Breast epithelium (tissue), 4 donors: Measurements from ENCODE around the gene PRSS2. TPM values are rescaled to one million over a fixed set of nuclear protein-coding genes. Genes with fewer than 3 reads are reported as not detected.
"Not testable (repeated sequence)": the region's sequence is repeated elsewhere in the genome, so short reads cannot be mapped to it uniquely, and the experiment has no call there.

Experiments used
- DNase-seq, 2 donors: peaks; one replicate each; pipeline ENCODE4 v3.0.0-alpha.2; 2019; ENCODE audit warnings: low spot score in 2 of 2
- H3K27ac ChIP-seq, 2 donors: fragments of 200-600 bp; sonication (generic) in 1 of 2; one replicate each; pipeline ENCODE4 v1.5.1; 2016 to 2019; ENCODE audit warnings: mild to moderate bottlenecking in 1 of 2
- H3K27me3 ChIP-seq, 2 donors: fragments of 200-600 bp; sonication (generic) in 1 of 2; one replicate each; pipeline versions ENCODE4 v1.5.1 to v1.6.0; 2017 to 2019; ENCODE audit warnings: control low read depth in 1 of 2, mild to moderate bottlenecking in 1 of 2
- H3K36me3 ChIP-seq: fragments of 200-600 bp; one replicate; pipeline ENCODE4 v1.5.1; 2019
- H3K4me1 ChIP-seq, 2 donors: fragments of 200-600 bp; sonication (generic); one replicate each; pipeline ENCODE4 v1.5.1; 2016 to 2019; ENCODE audit warnings: control low read depth in 1 of 2
- H3K4me3 ChIP-seq, 3 donors: fragments of 200-600 bp; sonication (generic); 1 replicate in 2 of 3; 2 replicates in 1 of 3; pipeline ENCODE4 v1.5.1; 2016 to 2019; ENCODE audit warnings: mild to moderate bottlenecking in 3 of 3, moderate library complexity in 2 of 3
- H3K9me3 ChIP-seq, 2 donors: fragments of 200-600 bp; sonication (generic) in 1 of 2; one replicate each; pipeline ENCODE4 v1.5.1; 2016 to 2019; ENCODE audit warnings: control low read depth in 1 of 2
- POLR2A ChIP-seq: fragments of 450-650 bp; IDR thresholded peaks from one replicate; pipeline ENCODE4 v1.6.1; 2016; ENCODE audit warnings: antibody characterized with exemption, mild to moderate bottlenecking, moderate library complexity
- POLR2AphosphoS5 ChIP-seq, 3 donors: sonication (generic); formaldehyde crosslinking; IDR thresholded peaks; one replicate each; pipeline ENCODE4 v1.6.1; 2017; ENCODE audit warnings: antibody characterized with exemption in 3 of 3
- intact Hi-C: fragments of 100-400 bp; cut with DNase I; formaldehyde crosslinking; loops from one replicate; pipeline ENCODE4 v1.15.1; 2023; ENCODE audit warnings: low total_unique reads
- total RNA-seq, 3 donors: library from RNA; depleted of rRNA; stranded (reverse); fragments of >200 nt; gene quantifications; one replicate each; pipeline ENCODE4 v1.1.0, GENCODE V29; 2016
- TF ChIP-seq, protein P1 (sequence below), 3 donors: fragments of 450-650 bp; IDR thresholded peaks; one replicate each; pipeline ENCODE4 v1.5.1; 2016 to 2017; ENCODE audit warnings: antibody characterized with exemption in 3 of 3, mild to moderate bottlenecking in 3 of 3, moderate library complexity in 3 of 3

Gene PRSS2
- total RNA-seq, 3 donors from 2014 or later = not detected

DNA sequence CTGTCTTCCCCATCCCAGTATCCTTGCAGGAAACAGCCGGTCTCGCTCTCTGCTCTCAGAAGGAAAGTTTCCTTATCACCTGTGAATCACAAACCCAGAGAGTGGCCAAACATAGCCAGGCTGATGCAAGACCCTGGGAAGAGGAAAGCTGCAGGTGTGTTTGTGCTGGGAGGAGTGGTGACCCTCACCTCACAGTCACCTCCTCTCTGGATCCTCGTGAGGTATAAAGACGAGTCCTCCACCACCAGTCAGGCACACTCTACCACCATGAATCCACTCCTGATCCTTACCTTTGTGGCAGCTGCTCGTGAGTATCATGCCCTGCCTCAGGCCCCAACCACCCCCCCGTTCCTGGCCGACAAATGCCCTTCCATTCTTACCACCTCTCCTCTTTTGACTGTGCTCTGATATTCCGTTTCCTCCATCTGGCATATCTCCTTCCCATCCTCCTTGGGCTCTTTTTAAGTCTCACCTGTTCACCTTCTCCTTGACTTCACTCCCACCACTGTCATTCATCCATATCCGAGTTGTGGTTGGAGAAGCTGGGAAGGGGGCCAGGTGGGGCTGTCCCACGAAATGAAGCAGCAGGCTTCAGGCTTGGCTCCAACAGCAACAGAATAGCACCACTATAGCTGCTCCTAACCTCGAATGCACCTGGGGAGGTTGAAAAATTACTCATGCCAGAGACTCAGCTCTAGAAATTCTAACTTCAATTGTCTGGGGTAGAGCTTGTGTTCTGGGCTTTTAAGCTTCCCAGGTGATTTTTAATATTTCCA lies 21.4 kb upstream of the PRSS2 start, which contains the start of gene PRSS1:
Gene PRSS1, plus strand, starts transcription at position 255 of the 776 bp plus-strand sequence. Its CDS starts 13 bp downstream, at position 268.
- TF ChIP-seq POLR2AphosphoS5 (IDR thresholded peaks at IDR 0.05) (no peak), POLR2A (no peak)
- TF ChIP-seq, protein P1, sequence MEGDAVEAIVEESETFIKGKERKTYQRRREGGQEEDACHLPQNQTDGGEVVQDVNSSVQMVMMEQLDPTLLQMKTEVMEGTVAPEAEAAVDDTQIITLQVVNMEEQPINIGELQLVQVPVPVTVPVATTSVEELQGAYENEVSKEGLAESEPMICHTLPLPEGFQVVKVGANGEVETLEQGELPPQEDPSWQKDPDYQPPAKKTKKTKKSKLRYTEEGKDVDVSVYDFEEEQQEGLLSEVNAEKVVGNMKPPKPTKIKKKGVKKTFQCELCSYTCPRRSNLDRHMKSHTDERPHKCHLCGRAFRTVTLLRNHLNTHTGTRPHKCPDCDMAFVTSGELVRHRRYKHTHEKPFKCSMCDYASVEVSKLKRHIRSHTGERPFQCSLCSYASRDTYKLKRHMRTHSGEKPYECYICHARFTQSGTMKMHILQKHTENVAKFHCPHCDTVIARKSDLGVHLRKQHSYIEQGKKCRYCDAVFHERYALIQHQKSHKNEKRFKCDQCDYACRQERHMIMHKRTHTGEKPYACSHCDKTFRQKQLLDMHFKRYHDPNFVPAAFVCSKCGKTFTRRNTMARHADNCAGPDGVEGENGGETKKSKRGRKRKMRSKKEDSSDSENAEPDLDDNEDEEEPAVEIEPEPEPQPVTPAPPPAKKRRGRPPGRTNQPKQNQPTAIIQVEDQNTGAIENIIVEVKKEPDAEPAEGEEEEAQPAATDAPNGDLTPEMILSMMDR (IDR thresholded peaks at IDR 0.05) = no peak
- H3K4me1 ChIP-seq = no peaks in the 10 kb centered on the region
- no peaks in the 10 kb centered on the region for H3K27me3 ChIP-seq
- H3K4me3 ChIP-seq = no peak within 1 kb of the TSS
- H3K9me3 ChIP-seq = no peaks in the 10 kb centered on the region
- H3K36me3 ChIP-seq = no peaks in the 10 kb centered on the region
- no peak within 1 kb of the TSS for H3K27ac ChIP-seq
- no peak for DNase-seq
- intact Hi-C loops = no loop called here

DNA sequence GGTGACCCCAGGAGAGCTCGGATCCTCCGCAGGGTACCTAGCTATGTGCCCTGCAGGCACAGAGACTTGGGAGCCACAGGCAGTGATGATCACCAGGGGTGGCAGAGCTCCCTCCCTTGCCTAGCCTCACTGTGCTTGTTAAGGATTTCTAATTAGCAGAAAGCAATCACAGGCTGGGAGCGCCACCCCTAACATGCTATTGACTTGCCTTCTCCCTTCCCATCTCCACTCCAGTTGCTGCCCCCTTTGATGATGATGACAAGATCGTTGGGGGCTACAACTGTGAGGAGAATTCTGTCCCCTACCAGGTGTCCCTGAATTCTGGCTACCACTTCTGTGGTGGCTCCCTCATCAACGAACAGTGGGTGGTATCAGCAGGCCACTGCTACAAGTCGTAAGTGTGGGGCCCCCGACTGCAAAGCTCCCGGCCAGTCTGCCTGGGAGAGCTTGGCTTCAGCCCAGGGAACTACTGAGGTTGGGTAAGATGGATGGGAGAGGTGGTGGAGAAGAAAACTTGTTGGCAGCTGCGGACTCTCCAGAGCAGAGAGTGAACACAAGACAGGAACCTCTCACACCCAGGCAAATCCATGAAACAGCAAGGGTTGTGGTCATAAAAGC lies 20.3 kb upstream of the PRSS2 start:
- DNase-seq = no peak
- no peaks in the 10 kb centered on the region for H3K27me3 ChIP-seq

DNA sequence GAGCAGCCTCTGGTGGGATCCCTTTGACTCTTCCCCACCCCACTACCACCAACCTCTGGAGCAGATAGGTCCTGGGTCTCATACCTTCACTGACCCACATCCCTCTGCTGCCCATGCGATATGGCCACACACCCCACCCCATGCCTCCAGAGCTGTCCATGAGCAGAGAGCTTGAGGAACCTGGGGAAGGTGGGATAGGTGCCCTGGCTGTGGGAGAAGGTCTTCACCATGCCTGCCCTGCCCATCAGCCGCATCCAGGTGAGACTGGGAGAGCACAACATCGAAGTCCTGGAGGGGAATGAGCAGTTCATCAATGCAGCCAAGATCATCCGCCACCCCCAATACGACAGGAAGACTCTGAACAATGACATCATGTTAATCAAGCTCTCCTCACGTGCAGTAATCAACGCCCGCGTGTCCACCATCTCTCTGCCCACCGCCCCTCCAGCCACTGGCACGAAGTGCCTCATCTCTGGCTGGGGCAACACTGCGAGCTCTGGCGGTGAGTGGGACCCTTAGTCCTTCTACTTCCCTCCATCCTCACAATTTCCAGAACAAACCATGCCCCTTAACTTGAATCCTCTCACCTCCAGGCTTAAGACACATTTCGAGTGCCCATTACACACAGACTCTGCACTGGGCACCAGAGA lies 19.1 kb upstream of the PRSS2 start:
- H3K4me1 ChIP-seq, H3K27ac ChIP-seq, H3K4me3 ChIP-seq, H3K27me3 ChIP-seq, DNase-seq, H3K9me3 ChIP-seq, H3K36me3 ChIP-seq, intact Hi-C loops: not testable (repeated sequence)

More for the DNA sequence above, 20.3 kb upstream of the PRSS2 start:
- Histone ChIP-seq H3K9me3 (no peaks in the 10 kb centered on the region), H3K4me1 (no peaks in the 10 kb centered on the region), H3K27ac (no peak overlapping the region), H3K36me3 (no peaks in the 10 kb centered on the region), H3K4me3 (no peak overlapping the region)
- intact Hi-C loops = no loop called here
- TF ChIP-seq POLR2A = no peak
- no peak for TF ChIP-seq POLR2AphosphoS5 (IDR thresholded peaks at IDR 0.05)
- TF ChIP-seq, protein P1 (IDR thresholded peaks at IDR 0.05) = no peak

DNA sequence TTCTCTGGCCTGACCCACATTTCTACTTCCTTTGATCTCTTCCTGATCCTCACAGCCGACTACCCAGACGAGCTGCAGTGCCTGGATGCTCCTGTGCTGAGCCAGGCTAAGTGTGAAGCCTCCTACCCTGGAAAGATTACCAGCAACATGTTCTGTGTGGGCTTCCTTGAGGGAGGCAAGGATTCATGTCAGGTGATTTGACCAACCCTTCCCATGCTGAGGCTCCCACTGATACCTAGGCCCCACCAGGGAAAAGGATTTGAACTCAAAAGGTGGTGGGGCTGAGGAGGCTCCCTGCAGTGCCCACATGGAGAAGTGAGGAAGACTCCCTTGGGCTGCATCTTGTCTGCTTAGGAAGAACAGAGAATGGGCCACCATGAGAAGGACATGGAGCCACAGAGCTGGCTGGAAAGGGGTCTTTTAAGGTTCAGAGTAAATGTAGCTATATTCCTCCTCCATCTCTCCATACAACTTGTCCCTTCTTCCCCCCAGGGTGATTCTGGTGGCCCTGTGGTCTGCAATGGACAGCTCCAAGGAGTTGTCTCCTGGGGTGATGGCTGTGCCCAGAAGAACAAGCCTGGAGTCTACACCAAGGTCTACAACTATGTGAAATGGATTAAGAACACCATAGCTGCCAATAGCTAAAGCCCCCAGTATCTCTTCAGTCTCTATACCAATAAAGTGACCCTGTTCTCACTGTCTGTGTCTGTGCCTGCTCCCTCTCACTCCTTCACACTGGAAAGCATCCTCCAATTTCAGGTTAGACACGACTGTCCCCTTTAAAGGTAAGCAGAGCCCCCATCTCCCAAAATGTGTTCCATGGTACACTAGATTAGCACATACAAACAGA lies 18.2 kb upstream of the PRSS2 start:
- intact Hi-C loops = no loop called here
- no peaks in the 10 kb centered on the region for H3K4me1 ChIP-seq
- no peak overlapping the region for H3K27ac ChIP-seq
- no peak for DNase-seq
- H3K27me3 ChIP-seq = no peaks in the 10 kb centered on the region
- no peaks in the 10 kb centered on the region for H3K9me3 ChIP-seq
- H3K4me3 ChIP-seq = no peak overlapping the region
- TF ChIP-seq, protein P1 (IDR thresholded peaks at IDR 0.05) = no peak
- TF ChIP-seq POLR2A (no peak), POLR2AphosphoS5 (IDR thresholded peaks at IDR 0.05) (no peak)
- no peaks in the 10 kb centered on the region for H3K36me3 ChIP-seq

DNA sequence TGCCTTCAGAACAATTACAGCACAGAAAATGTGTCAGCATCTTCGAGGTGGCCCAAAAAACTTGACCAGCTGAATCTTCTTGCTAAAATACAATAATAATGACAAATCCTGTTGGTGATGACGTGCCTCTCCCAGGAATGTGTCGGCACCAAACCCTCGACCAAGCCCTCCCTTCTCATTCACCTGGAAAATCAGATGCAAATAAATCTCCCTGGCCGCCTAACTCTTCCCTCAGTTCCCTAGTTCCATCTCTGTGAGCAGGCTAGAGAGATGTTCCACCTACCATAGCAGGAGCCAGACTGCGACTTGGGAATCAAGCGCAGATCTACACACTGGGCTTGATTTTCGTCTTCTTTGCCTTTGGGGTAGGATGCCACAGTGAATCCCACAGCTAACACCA lies 17.4 kb upstream of the PRSS2 start:
- Histone ChIP-seq H3K36me3 (no peaks in the 10 kb centered on the region), H3K27me3 (no peaks in the 10 kb centered on the region), H3K4me3 (no peak overlapping the region), H3K4me1 (no peaks in the 10 kb centered on the region), H3K9me3 (no peaks in the 10 kb centered on the region), H3K27ac (no peak overlapping the region)
- DNase-seq = no peak
- intact Hi-C loops = no loop called here
- TF ChIP-seq, protein P1 (IDR thresholded peaks at IDR 0.05) = no peak
- TF ChIP-seq POLR2A (no peak), POLR2AphosphoS5 (IDR thresholded peaks at IDR 0.05) (no peak)
